Activated CD4-positive, alpha-beta T cell treated with anti-CD3 and anti-CD28 coated beads, Interleukin-2, amount 50 U/mL, for 24 hours (primary cell): ENCODE results near the gene PBX4.

Source experiments
- DNase-seq, 2 donors: peaks; one replicate each; pipeline ENCODE4 v3.0.0-alpha.2; 2020; ENCODE audit warnings: low read depth in 1 of 2, low spot score in 1 of 2

The PBX4 gene

GRCh38 chr19:19527674-19528625, 90.5 kb downstream of the PBX4 start:
- DNase-seq: no peak

- DNase-seq: no peak
Observed at GRCh38 chr19:19527371-19527656, 91.2 kb downstream of the PBX4 start.

GRCh38 chr19:19526581-19527370, 91.7 kb downstream of the PBX4 start:
- no peak for DNase-seq

- no peak for DNase-seq
Observed at GRCh38 chr19:19525611-19526380, 92.7 kb downstream of the PBX4 start.

GRCh38 chr19:19524053-19524452, 94.4 kb downstream of the PBX4 start:
- no peak for DNase-seq

- DNase-seq: no peak
Observed at GRCh38 chr19:19523177-19523576, 95.3 kb downstream of the PBX4 start.

- no peak for DNase-seq
Observed at GRCh38 chr19:19520989-19521388, 97.5 kb downstream of the PBX4 start.

- no peak for DNase-seq
Observed at GRCh38 chr19:19517235-19517619, 101.3 kb downstream of the PBX4 start.

GRCh38 chr19:19515642-19516519, 102.6 kb downstream of the PBX4 start, which contains the start of gene NDUFA13:
NDUFA13 (plus strand) TSS chr19:19516225; CDS start chr19:19516239, 14 bp downstream.
- DNase-seq: peak; percentile 94 to 96

GRCh38 chr19:19514881-19515641, 103.4 kb downstream of the PBX4 start, which contains the start of gene TSSK6:
TSSK6 (minus strand) TSS chr19:19515548; CDS start chr19:19515427, 121 bp downstream.
- no peak for DNase-seq

GRCh38 chr19:19514215-19514657, 104.3 kb downstream of the PBX4 start:
- no peak for DNase-seq

- DNase-seq: no peak
Observed at GRCh38 chr19:19513682-19514081, 104.8 kb downstream of the PBX4 start.
